HG03103 (cell line): ENCODE measurements around the gene BICD2.

Source experiments
- ATAC-seq: cut with Tn5 transposase; IDR thresholded peaks from one replicate; pipeline ENCODE4 v1.9.1; 2021; ENCODE audit warnings: low read depth; ENCODE audit not compliant: unreplicated experiment

BICD2 gene

GRCh38 chr9:92749071-92749933 lies 15.3 kb downstream of the BICD2 start:
- ATAC-seq: no peak

GRCh38 chr9:92748233-92748497 lies 16.5 kb downstream of the BICD2 start:
- no peak for ATAC-seq

GRCh38 chr9:92747459-92748232 lies 17.0 kb downstream of the BICD2 start:
- no peak for ATAC-seq

GRCh38 chr9:92746567-92747458 lies 17.8 kb downstream of the BICD2 start:
- no peak for ATAC-seq

- ATAC-seq: no peak
Observed at GRCh38 chr9:92745881-92746280, 18.8 kb downstream of the BICD2 start.

GRCh38 chr9:92745331-92745730 lies 19.3 kb downstream of the BICD2 start:
- ATAC-seq: no peak

- no peak for ATAC-seq
Observed at GRCh38 chr9:92740969-92741368, 23.7 kb downstream of the BICD2 start.

- no peak for ATAC-seq
Observed at GRCh38 chr9:92740446-92740961, 24.1 kb downstream of the BICD2 start.

GRCh38 chr9:92740009-92740408 lies 24.6 kb downstream of the BICD2 start:
- ATAC-seq: no peak

GRCh38 chr9:92739346-92739970 lies 25.2 kb downstream of the BICD2 start:
- ATAC-seq: no peak

GRCh38 chr9:92738661-92739081 lies 26.0 kb downstream of the BICD2 start:
- ATAC-seq: no peak

GRCh38 chr9:92737611-92738299 lies 26.9 kb downstream of the BICD2 start:
- ATAC-seq: no peak

GRCh38 chr9:92737216-92737606 lies 27.4 kb downstream of the BICD2 start:
- ATAC-seq: no peak

GRCh38 chr9:92736563-92737215 lies 27.9 kb downstream of the BICD2 start:
- ATAC-seq: no peak

- ATAC-seq: no peak
Observed at GRCh38 chr9:92735636-92736562, 28.7 kb downstream of the BICD2 start.

GRCh38 chr9:92734931-92735635 lies 29.6 kb downstream of the BICD2 start:
- ATAC-seq: no peak

- ATAC-seq: no peak
Observed at GRCh38 chr9:92730897-92731296, 33.7 kb downstream of the BICD2 start.

GRCh38 chr9:92729735-92730155 lies 34.9 kb downstream of the BICD2 start:
- no peak for ATAC-seq
